Activated CD4-positive, alpha-beta T cell treated with anti-CD3 and anti-CD28 coated beads, Interleukin-2, amount 10 ng/mL, durations not matched to agents 7 days and 5 days (primary cell): ENCODE results near the gene MICU1. TPM values are rescaled to one million over a fixed set of nuclear protein-coding genes. Genes with fewer than 3 reads are reported as not detected.

Experiments used
- CTCF ChIA-PET: fragments of 350-600 bp; sonication (Branson Sonifier 250); formaldehyde crosslinking; loops from one replicate; lab custom pipeline; 2021; ENCODE audit warnings: antibody characterized with exemption; lab: Charles Lee
- POLR2A ChIA-PET: fragments of 350-600 bp; sonication (Branson Sonifier 250); formaldehyde crosslinking; loops from one replicate; lab custom pipeline; 2021; ENCODE audit warnings: antibody characterized with exemption; lab: Charles Lee
- DNase-seq: peaks from one replicate; pipeline ENCODE4 v3.0.0-alpha.2; 2020
- H3K27ac Mint-ChIP-seq: one replicate; pipeline ENCODE4 v1.8.0; 2021; ENCODE audit warnings: mild to moderate bottlenecking, moderate library complexity, mixed read lengths
- H3K27me3 Mint-ChIP-seq: one replicate; pipeline ENCODE4 v1.8.0; 2021; ENCODE audit warnings: mixed read lengths
- H3K36me3 Mint-ChIP-seq: one replicate; pipeline ENCODE4 v1.8.0; 2021; ENCODE audit warnings: low read depth, mixed read lengths
- H3K4me1 Mint-ChIP-seq: one replicate; pipeline ENCODE4 v1.8.0; 2021; ENCODE audit warnings: mixed read lengths
- H3K4me3 Mint-ChIP-seq: one replicate; pipeline ENCODE4 v1.8.0; 2021; ENCODE audit warnings: mild to moderate bottlenecking, moderate library complexity, mixed read lengths
- H3K9me3 Mint-ChIP-seq: one replicate; pipeline ENCODE4 v1.8.0; 2021; ENCODE audit warnings: mixed read lengths
- total RNA-seq, 2 experiments: library from RNA; stranded (reverse); gene quantifications; one replicate each; pipeline ENCODE4 v1.2.3, GENCODE V29; 2021

Gene MICU1
- total RNA-seq, 2 experiments from 2014 or later, result 27.3 to 28.7 TPM

GRCh38 chr10:72542396-72542815, 83.5 kb downstream of the MICU1 start:
- DNase-seq, result no peak
- Mint-ChIP-seq H3K36me3 (peaks cover 27% of the 10 kb centered on the region), H3K27me3 (no peaks in the 10 kb centered on the region), H3K4me1 (peaks cover 8% of the 10 kb centered on the region), H3K9me3 (peaks cover 16% of the 10 kb centered on the region), H3K27ac (no peak overlapping the region), H3K4me3 (no peak overlapping the region)
- CTCF ChIA-PET, result no interaction called here
- POLR2A ChIA-PET, result no interaction called here

DNA sequence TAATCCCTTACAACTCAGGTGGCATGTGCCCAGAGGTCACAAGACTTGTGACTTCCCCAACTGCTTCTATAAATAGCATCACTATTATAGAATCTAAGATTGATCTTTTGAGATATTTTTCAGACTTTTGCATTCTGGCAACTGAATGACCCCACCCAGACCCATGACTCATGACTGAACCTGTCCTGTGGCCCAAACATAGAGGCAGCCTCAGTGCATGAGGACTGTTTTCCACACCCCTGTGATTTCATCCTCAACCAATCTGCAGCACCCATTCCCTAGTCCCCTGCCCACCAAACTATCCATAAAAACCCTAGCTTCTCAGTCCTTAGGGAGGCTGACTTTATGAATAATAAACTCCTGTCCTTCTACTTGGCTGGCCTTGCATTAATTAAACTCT, 84.5 kb downstream of the MICU1 start:
- peaks cover 16% of the 10 kb centered on the region for H3K9me3 Mint-ChIP-seq
- no peaks in the 10 kb centered on the region for H3K27me3 Mint-ChIP-seq
- H3K4me1 Mint-ChIP-seq, result peaks cover 8% of the 10 kb centered on the region
- no peak overlapping the region for H3K27ac Mint-ChIP-seq
- no peak for DNase-seq
- POLR2A ChIA-PET, result no interaction called here
- CTCF ChIA-PET, result interaction anchor here (0.5 kb wide), 1 partner anchor 972 kb away, joined by 3 read pairs; no protein-coding TSS in a partner anchor
- no peak overlapping the region for H3K4me3 Mint-ChIP-seq
- H3K36me3 Mint-ChIP-seq, result peaks cover 26% of the 10 kb centered on the region

DNA sequence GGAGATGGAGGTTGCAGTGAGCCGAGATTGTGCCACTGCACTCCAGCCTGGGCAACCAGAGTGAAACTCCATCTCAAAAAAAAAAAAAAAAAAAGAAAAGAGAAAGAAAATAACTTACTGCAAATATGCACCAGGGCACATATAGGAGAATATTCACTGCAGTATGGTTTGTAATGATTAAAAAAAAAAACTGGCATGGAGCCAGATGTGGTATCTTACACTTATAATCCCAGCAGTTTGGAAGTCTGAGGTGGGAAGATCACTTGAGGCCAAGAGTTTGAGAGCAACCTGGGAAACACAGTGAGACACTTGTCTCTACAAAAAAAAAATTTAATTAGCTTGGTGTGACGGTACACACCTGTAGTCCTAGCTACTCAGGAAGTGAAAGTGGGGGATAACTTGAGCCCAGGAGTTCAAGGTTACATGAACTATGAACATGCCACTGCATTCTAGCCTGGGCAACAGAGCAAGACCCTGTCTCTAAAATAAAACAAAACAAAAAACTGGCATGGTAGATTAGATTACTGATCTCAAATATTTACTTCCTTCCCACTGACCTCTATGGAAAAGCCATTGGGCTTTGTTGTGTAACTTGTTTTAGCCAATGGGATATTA, 85.6 kb downstream of the MICU1 start:
- DNase-seq, result no peak
- Mint-ChIP-seq H3K36me3 (peaks cover 24% of the 10 kb centered on the region), H3K27me3 (no peaks in the 10 kb centered on the region), H3K9me3 (peaks cover 16% of the 10 kb centered on the region), H3K4me3 (no peak overlapping the region), H3K27ac (no peak overlapping the region), H3K4me1 (peaks cover 10% of the 10 kb centered on the region)
- CTCF ChIA-PET, result interaction anchor here (0.7 kb wide), 3 partner anchors 245 to 668 kb away, joined by 3 to 5 read pairs (median 4); no protein-coding TSS in a partner anchor
- POLR2A ChIA-PET, result no interaction called here

DNA sequence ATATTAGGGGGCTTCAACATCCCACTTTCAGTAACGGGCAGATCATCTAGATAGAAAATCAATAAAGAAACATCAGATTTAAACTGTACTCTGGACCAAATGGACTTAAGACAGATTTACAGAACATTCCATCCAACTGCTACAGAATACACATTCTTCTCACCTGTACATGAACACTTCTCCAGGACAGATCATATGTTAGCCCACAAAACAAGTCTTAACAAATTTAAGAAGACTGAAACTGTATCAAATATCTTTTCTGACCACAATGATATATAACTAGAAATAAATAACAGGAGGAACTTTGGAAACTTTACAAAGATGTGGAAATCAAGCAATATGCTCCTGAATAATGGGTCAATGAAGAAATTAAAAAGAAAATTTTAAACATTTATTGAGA, 86.7 kb downstream of the MICU1 start:
- CTCF ChIA-PET, result no interaction called here
- Mint-ChIP-seq H3K27me3 (no peaks in the 10 kb centered on the region), H3K36me3 (peaks cover 23% of the 10 kb centered on the region), H3K9me3 (peaks cover 16% of the 10 kb centered on the region), H3K4me1 (peaks cover 10% of the 10 kb centered on the region), H3K27ac (no peak overlapping the region), H3K4me3 (no peak overlapping the region)
- POLR2A ChIA-PET, result no interaction called here
- no peak for DNase-seq

- Mint-ChIP-seq H3K9me3 (no peaks in the 10 kb centered on the region), H3K27ac (no peak overlapping the region), H3K4me3 (no peak overlapping the region), H3K4me1 (no peaks in the 10 kb centered on the region), H3K27me3 (no peaks in the 10 kb centered on the region), H3K36me3 (no peaks in the 10 kb centered on the region)
- CTCF ChIA-PET, result interaction anchor here (0.6 to 0.8 kb wide), 5 partner anchors 62 to 1010 kb away, joined by 3 to 6 read pairs (median 3); no protein-coding TSS in a partner anchor
- DNase-seq, result no peak
- POLR2A ChIA-PET, result no interaction called here
These were observed 100.2 kb downstream of the MICU1 start for GRCh38 chr10:72525689-72526088.

DNA sequence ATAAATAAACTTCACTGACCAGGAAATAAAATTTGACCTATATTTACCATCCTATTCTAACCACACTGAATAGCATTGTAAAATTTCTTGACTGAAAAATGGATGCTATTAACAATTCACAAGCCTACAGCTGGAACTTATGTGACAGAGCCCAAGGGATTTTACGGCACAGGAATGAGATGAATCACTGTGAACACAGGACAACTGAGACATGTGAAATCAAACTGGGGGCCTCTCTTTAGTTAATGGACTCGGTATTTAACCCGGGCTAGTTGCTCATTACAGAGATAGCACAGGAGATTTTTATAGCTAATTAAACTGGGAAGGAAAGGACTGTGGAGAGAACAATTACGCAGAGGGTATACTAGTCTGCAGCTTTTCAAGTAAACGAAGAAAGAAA, 100.6 kb downstream of the MICU1 start:
- H3K27ac Mint-ChIP-seq, result no peak overlapping the region
- CTCF ChIA-PET, result interaction anchor here (0.6 to 0.8 kb wide), 2 partner anchors 62 to 162 kb away, joined by 3 read pairs; no protein-coding TSS in a partner anchor
- no peaks in the 10 kb centered on the region for H3K36me3 Mint-ChIP-seq

DNA sequence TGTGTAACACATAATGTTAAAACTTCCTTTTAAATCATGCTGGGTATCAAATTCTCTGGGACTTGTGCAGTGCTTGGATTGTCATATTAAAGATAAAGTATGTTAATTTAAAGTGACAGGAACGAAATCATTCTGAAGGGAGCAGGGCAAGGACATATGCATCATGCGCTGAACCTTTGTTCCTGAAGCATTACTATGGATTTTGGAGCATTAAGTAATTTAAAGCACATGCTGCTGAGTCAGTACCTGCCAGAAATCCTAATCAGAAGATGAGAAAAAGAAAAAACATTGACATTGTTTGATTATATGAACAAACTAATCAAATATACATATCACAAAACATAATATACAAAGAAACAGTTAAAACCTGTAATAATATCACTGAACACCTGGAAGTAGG, 101.4 kb downstream of the MICU1 start:
- Mint-ChIP-seq H3K9me3 (no peaks in the 10 kb centered on the region), H3K36me3 (no peaks in the 10 kb centered on the region), H3K4me1 (no peaks in the 10 kb centered on the region), H3K4me3 (no peak overlapping the region), H3K27me3 (no peaks in the 10 kb centered on the region), H3K27ac (no peak overlapping the region)
- CTCF ChIA-PET, result no interaction called here
- DNase-seq, result no peak
- POLR2A ChIA-PET, result no interaction called here

More for the DNA sequence above, 100.6 kb downstream of the MICU1 start:
- Mint-ChIP-seq H3K4me1 (no peaks in the 10 kb centered on the region), H3K4me3 (no peak overlapping the region), H3K27me3 (no peaks in the 10 kb centered on the region), H3K9me3 (no peaks in the 10 kb centered on the region)
- DNase-seq, result no peak
- POLR2A ChIA-PET, result no interaction called here

DNA sequence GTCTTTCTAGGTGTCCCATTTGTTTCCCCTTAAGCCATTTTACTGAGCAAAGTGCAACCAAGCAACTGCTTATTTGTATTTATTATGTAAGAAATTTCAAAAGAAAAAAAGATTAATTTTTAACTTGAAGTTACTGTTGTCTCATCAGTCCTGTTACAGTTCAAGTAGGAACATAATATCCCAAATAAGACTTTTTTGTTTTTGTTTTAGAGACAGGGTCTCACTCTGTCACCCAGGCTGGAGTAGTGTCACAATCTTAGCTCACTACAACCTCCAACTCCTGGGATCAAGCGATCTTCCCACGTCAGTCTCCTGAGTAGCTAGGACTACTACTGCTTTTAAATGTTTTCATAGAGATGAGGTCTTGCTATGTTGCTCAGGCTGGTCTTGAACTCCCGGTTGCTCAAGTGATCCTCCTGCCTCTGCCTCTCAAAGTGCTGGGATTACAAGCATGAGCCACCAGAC, 101.9 kb downstream of the MICU1 start:
- CTCF ChIA-PET, result no interaction called here

GRCh38 chr10:72523062-72523461, 102.8 kb downstream of the MICU1 start:
- ChIA-PET CTCF (no interaction called here), POLR2A (no interaction called here)
- H3K4me3 Mint-ChIP-seq, result no peak overlapping the region
- H3K27ac Mint-ChIP-seq, result no peak overlapping the region
- DNase-seq, result no peak
- no peaks in the 10 kb centered on the region for H3K4me1 Mint-ChIP-seq
- no peaks in the 10 kb centered on the region for H3K36me3 Mint-ChIP-seq
- no peaks in the 10 kb centered on the region for H3K27me3 Mint-ChIP-seq
- H3K9me3 Mint-ChIP-seq, result no peaks in the 10 kb centered on the region

More for the DNA sequence above, 101.9 kb downstream of the MICU1 start:
- H3K4me3 Mint-ChIP-seq, result no peak overlapping the region
- POLR2A ChIA-PET, result no interaction called here
- H3K9me3 Mint-ChIP-seq, result no peaks in the 10 kb centered on the region
- H3K27ac Mint-ChIP-seq, result no peak overlapping the region
- H3K4me1 Mint-ChIP-seq, result no peaks in the 10 kb centered on the region
- H3K36me3 Mint-ChIP-seq, result no peaks in the 10 kb centered on the region
- no peaks in the 10 kb centered on the region for H3K27me3 Mint-ChIP-seq
- DNase-seq, result no peak

GRCh38 chr10:72517244-72517643, 108.6 kb downstream of the MICU1 start:
- Mint-ChIP-seq H3K4me1 (no peaks in the 10 kb centered on the region), H3K36me3 (peaks cover 3% of the 10 kb centered on the region), H3K4me3 (no peak overlapping the region), H3K27me3 (no peaks in the 10 kb centered on the region), H3K9me3 (peaks cover 4% of the 10 kb centered on the region), H3K27ac (no peak overlapping the region)
- ChIA-PET CTCF (no interaction called here), POLR2A (no interaction called here)
- no peak for DNase-seq

DNA sequence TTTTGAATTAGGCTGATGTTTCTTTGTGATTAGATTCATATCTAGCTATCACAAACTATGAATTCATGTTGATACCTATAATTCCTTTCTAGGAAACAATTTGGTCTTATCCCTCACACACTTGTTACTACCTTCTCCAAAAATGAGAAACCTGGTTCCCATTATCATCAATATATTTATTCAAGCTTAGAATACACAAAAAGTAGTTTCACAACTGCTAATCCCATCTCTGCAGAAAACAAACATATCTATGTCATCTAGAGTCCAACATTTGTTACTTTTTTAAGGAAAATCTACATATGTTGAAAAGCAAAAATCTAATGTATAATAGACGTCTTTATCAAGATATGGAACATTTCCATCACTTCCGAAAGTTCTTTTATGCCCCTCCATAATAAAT, 110.4 kb downstream of the MICU1 start:
- no peak for DNase-seq
- H3K27ac Mint-ChIP-seq, result no peak overlapping the region
- H3K36me3 Mint-ChIP-seq, result peaks cover 3% of the 10 kb centered on the region
- CTCF ChIA-PET, result interaction anchor here (0.6 to 1.3 kb wide), 2 partner anchors 9 to 32 kb away, joined by 3 to 5 read pairs; no protein-coding TSS in a partner anchor
- H3K4me1 Mint-ChIP-seq, result no peaks in the 10 kb centered on the region
- H3K4me3 Mint-ChIP-seq, result no peak overlapping the region
- no peaks in the 10 kb centered on the region for H3K27me3 Mint-ChIP-seq
- POLR2A ChIA-PET, result interaction anchor here (0.6 kb wide), 1 partner anchor 469 kb away, joined by 8 read pairs; no protein-coding TSS in a partner anchor
- H3K9me3 Mint-ChIP-seq, result peaks cover 4% of the 10 kb centered on the region

- ChIA-PET POLR2A (no interaction called here), CTCF (no interaction called here)
- Mint-ChIP-seq H3K36me3 (peaks cover 3% of the 10 kb centered on the region), H3K4me1 (peaks cover 6% of the 10 kb centered on the region), H3K27ac (no peak overlapping the region), H3K27me3 (no peaks in the 10 kb centered on the region), H3K4me3 (no peak overlapping the region), H3K9me3 (peaks cover 4% of the 10 kb centered on the region)
- no peak for DNase-seq
These were observed 112.0 kb downstream of the MICU1 start for GRCh38 chr10:72513910-72514309.

DNA sequence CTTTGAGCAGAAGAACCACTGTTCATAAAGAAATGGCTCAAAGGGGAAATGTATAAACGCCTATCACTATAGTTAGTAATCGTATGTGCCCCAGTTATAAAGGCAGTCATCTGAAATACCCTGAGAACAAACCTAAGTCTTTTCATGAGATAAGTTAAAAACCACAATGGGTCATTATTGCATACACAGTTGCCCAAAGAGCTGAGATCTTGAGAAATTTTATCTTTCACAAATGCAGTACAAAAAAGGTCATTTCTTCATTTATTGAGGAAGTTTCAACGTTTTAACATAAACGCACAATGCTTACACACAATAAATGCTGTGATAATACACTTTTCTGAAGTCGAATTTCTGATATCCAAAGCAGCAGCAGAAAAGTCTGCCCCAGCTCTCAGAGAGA, 114.4 kb downstream of the MICU1 start:
- no peak for DNase-seq
- ChIA-PET POLR2A (no interaction called here), CTCF (no interaction called here)
- Mint-ChIP-seq H3K4me3 (no peak overlapping the region), H3K27me3 (no peaks in the 10 kb centered on the region), H3K27ac (no peak overlapping the region), H3K9me3 (no peaks in the 10 kb centered on the region), H3K36me3 (peaks cover 4% of the 10 kb centered on the region), H3K4me1 (peaks cover 6% of the 10 kb centered on the region)
